HG03025 (cell line): ENCODE measurements around the gene NSFL1C.

Experiments used
- ATAC-seq: cut with Tn5 transposase; IDR thresholded peaks from one replicate; pipeline ENCODE4 v1.9.1; 2021; ENCODE audit warnings: mild to moderate bottlenecking, moderate library complexity; ENCODE audit not compliant: unreplicated experiment, low FRiP score

NSFL1C gene

DNA sequence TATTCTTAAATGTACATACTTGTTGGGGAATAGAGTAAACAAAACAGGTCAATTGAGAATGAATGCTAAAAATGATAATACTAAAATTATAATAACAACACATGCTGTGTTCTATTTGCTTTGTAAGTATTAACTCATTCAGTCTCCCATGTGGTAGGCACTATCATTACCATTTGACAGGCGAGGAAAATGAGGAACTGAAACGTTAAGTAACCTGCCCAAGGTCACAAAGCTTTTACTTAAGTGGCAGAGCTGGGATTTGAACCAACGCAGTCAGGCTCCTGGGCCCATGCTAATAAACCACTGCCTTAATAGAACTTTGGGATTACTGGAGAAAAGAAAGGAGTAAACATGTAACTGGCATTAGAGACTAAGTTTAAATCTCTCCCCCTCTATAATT, 3.8 kb downstream of the NSFL1C start:
- ATAC-seq = no peak

GRCh38 chr20:1462001-1462400, 4.6 kb downstream of the NSFL1C start:
- no peak for ATAC-seq

- no peak for ATAC-seq
Measured at GRCh38 chr20:1460275-1460674, 6.4 kb downstream of the NSFL1C start.

GRCh38 chr20:1457992-1458391, 8.7 kb downstream of the NSFL1C start:
- ATAC-seq = no peak

DNA sequence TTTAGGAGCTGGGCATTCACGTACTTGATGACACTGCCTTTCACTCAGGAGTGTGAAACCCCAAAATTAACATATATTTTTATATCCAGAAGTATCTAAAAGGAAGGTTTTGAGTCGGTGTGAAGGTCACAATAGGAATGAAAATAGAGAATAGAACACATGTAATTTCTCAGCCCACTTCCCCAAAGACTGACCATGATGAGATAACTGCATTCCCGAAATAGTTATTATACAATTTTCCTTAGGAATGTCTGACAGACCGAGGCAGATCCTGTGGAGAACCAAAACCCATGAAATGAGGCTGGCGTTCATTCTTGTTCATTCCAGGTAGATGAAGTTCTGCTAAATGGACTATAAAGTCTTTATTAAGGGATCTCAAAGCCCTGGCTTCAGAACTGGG, 10.3 kb downstream of the NSFL1C start:
- ATAC-seq = no peak

DNA sequence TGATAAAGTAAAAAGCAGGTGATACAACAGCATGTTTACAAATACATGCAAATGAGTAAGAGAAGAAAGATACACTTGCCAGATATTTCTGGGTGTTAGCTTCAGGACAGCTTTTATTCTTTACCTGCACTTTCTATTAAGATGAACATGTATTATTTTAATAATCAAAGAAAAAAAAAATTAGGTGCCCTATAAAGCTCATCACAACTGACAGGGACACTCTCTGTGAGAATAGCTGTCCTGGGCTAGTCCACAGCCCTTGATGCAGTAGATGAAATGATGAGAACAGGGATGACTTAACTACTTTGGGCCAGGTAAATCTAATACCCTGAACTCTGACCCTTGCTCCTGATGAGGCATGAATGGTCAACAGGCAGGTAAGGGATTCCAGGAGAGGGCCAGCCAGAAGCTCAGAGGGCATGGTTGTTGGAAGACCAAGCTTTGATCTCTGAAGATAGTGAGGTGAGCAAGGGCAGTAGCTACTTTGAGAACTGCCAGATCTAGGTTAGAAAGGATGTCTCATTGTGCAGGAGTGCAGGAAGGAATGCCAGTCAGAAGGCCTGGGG, 15.6 kb downstream of the NSFL1C start:
- no peak for ATAC-seq

- ATAC-seq = no peak
Measured at GRCh38 chr20:1449370-1449769, 17.3 kb downstream of the NSFL1C start.

- ATAC-seq = no peak
Measured at GRCh38 chr20:1448081-1448620, 18.5 kb downstream of the NSFL1C start.

DNA sequence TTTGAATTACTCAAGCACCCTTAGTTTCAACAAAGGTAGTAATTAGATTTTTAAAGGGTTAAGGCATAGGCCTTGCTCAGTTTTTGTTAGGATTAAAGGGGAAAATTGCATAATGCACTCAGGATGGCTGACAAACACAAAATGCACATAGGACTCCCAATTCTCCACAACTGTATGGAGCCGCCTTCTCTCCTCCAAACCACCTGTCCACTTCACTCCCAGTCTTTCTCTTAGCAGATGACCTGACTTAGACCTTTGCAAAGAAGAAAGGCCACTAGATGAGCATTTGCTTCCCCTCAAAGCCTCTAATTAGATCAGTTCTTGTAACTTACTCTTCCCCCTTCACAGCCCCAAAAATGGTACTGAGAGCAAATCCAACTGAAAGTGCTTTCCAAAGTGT, 20.1 kb downstream of the NSFL1C start:
- no peak for ATAC-seq

GRCh38 chr20:1443085-1443484, 23.6 kb downstream of the NSFL1C start:
- ATAC-seq = no peak

GRCh38 chr20:1442304-1442703, 24.3 kb downstream of the NSFL1C start:
- no peak for ATAC-seq

DNA sequence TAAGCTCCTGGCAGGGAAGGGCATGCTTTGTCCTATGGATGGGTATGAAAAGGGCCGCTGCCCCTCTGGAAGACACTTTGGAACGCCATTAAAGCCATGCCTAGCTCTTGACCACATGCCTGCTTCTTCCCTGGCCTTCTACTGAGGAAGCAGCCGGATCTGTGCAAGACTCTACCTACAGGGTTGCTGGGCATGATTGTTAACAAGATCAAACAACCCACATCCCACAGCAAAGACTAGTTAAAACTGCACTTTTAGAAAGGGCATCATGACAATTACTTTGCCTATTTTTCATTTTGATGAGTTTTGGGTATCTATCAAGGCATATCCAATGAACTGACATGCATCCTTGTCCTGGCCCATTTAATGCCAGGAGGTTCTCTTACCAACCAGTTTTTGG, 25.5 kb downstream of the NSFL1C start:
- no peak for ATAC-seq

DNA sequence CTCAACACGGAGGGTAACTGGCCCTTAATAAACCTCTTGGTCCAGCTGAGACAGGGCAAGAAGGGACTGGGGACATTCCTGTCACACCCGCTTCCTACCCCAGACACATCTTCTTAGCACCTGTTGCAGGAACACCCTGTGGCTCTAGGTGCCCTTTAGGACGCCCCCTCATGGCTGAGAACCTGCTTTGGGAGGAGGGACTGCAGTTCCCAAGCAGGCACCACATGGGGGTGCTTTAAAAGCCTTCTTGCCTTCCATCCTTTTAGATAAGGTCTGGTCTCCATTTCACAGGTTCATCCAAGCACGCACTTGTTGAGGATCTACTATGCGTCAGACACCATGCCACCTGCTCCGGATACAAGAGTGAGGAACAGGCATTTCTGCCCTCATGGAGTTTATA, 26.6 kb downstream of the NSFL1C start:
- ATAC-seq = no peak

DNA sequence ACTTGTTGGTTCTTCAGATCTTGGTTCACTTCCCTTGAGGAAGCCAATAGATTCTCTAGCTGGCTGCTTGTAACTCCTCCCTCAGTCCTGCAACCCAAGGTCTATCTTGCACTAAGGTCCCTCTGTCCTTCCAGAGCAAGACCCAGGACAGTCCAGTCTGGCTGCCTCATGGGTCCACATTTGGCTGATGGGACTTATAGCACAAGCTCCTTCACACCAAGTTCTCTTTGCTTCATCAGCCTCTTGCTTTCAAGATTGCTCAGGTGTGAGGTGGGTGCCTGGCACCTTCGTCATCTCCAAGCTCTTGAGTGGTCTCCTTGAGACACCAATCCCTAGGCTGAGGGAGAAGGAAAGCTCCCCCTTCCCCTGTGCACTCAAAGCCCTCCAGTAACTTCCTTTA, 28.3 kb downstream of the NSFL1C start:
- ATAC-seq = no peak

DNA sequence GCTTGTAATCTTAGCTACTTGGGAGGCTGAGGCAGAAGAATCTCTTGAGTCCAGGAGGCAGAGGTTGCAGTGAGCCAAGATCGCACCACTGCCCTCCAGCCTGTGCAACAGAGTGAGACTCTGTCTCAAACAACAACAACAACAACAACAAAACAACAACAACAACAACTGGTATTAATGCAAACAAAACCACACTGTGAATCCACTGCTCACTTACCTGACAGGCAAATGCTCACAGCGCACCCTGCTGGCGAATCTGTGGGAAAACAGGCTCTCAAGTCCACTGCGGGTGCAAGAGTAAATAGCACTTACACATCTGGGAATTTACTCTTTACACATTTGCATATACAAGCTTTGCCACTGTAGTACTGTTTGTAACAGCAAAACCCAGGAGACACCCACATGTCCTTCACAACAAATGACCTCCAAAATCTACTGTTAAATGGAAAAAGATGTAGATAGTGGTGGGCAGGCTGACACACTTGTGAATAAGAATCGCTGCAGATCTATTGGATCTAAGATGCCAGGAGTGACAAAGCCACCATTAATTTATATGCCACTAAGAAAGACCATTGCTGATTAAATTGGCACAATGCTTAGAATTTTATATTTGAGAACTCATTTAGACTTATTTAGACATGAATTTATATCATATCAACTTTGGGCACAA, 29.3 kb downstream of the NSFL1C start:
- no peak for ATAC-seq

- ATAC-seq = no peak
Measured at GRCh38 chr20:1436263-1436662, 30.4 kb downstream of the NSFL1C start.

- no peak for ATAC-seq
Measured at GRCh38 chr20:1435337-1435699, 31.3 kb downstream of the NSFL1C start.

DNA sequence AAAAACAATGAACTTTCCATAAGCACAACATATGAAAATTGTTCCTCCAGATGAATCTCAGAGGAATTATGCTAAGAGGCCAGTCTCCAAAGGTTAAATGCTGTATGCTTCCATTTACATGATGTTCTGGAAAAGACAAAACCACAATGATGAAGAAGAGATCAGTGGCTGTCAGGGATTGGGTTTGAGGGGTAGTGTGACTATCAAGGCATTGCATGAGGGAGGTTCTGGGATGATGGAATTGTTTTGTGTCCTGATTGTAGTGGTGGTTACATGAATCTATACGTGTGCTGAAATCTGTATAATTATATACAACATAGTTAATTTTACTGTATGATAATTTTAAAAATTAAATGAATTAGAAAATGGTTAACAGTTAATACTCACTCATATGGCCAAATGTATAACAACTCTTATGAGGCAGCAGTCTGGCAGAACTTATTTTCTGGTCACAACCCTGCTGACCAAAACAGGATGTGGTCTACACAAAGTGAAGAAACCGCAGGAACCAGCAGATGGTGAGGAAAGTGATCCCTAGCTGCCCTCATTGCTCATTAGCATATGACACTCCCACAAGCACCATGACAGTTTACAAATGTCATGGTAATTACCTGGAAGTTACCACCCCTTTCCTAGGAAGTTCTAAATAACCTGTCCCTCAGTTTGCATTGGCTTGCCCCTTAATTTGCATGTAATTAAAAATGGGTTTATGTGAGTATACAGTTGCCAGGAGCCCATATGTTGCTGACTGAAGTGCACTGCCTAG, 31.9 kb downstream of the NSFL1C start:
- peak; percentile 80 for ATAC-seq

DNA sequence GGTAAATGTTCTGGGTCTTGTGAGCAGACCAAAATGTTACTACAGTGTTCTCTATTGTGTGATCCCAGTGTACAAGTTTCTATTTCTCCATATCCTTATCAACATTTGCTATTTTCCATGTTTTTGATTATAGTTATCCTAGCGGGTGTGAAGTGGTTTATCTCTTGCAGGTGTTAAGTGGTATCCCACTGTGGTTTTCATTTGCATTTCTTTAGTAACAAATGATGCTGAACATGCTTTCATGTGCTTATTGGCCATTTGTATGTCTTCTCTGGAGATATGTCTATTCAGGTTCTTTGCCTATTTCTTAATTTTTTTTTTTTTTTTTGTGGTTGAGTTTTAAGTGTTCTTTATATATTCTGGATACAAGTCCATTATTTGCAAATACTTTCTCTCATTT, 35.5 kb downstream of the NSFL1C start:
- no peak for ATAC-seq

DNA sequence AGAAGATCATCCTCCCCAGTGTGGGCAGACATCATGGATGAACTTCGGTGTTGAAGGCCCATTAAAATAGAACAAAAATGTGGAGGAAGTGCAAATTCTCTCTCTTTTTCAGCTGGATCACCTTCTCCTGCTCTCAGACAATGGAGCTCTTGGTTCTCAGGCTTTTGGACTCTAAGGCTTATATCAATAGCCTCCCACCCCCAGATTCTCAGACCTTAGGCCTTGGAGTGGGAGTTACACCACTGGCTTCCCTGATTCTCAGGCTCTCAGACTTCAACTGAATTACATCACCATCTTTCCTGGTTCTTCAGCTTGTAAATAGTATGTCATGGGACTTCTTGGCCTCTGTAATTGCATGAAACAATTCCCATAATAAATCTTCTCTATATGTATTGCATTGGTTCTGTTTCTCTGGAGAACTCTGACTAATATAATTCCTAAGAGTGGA, 36.6 kb downstream of the NSFL1C start:
- ATAC-seq = no peak

- no peak for ATAC-seq
Measured at GRCh38 chr20:1429143-1429728, 37.4 kb downstream of the NSFL1C start.
